Kidney (tissue), 14 donors: ENCODE results near the gene PADI4. TPM values are rescaled to one million over a fixed set of nuclear protein-coding genes. Genes with fewer than 3 reads are reported as not detected.

Experiments
- DNase-seq, 5 donors: peaks; one replicate each; pipeline ENCODE4 v3.0.0-alpha.2; 2013 to 2020
- FAIRE-seq: peaks from 2 replicates; lab custom pipeline; 2012; peaks lifted over from hg19 to GRCh38; lab: Jason Lieb, UNC
- H3K27ac ChIP-seq, 2 donors: one replicate each; pipeline ENCODE4 v1.7.0; 2013; ENCODE audit warnings: low read depth in 2 of 2, low read length in 2 of 2, inconsistent platforms in 1 of 2
- H3K27me3 ChIP-seq: one replicate; pipeline ENCODE4 v1.7.1; 2013; ENCODE audit warnings: low read length, inconsistent platforms; ENCODE audit not compliant: control insufficient read depth, insufficient read depth
- H3K36me3 ChIP-seq, 3 donors: one replicate each; pipeline versions ENCODE4 v1.7.0 to v1.7.1; 2013; ENCODE audit warnings: low read length in 3 of 3, control low read depth in 1 of 3, inconsistent platforms in 1 of 3; ENCODE audit not compliant: insufficient read depth in 3 of 3, control insufficient read depth in 2 of 3
- H3K4me1 ChIP-seq, 3 donors: one replicate each; pipeline versions ENCODE4 v1.7.0 to v1.7.1; 2013; ENCODE audit warnings: low read length in 3 of 3, inconsistent platforms in 1 of 3, low read depth in 1 of 3; ENCODE audit not compliant: control insufficient read depth in 2 of 3, insufficient read depth in 2 of 3
- H3K4me3 ChIP-seq, 3 donors: one replicate each; pipeline versions ENCODE4 v1.7.0 to v1.8.1; 2013; ENCODE audit warnings: low read length in 3 of 3, control low read depth in 1 of 3, inconsistent platforms in 1 of 3
- H3K9ac ChIP-seq, 3 donors: one replicate each; pipeline versions ENCODE4 v1.7.0 to v1.7.1; 2013; ENCODE audit warnings: low read length in 3 of 3, control low read depth in 1 of 3, inconsistent platforms in 1 of 3
- H3K9me3 ChIP-seq, 3 donors: one replicate each; pipeline versions ENCODE4 v1.7.0 to v1.7.1; 2013; ENCODE audit warnings: low read length in 3 of 3, control low read depth in 1 of 3, inconsistent platforms in 1 of 3; ENCODE audit not compliant: control insufficient read depth in 2 of 3, insufficient read depth in 1 of 3
- CTCF ChIP-seq: IDR thresholded peaks from 3 replicates; pipeline ENCODE4 v1.5.1; 2012; ENCODE audit warnings: mild to moderate bottlenecking, moderate library complexity, borderline replicate concordance; ENCODE audit not compliant: insufficient read depth; ENCODE audit errors: extremely low read depth
- intact Hi-C: fragments of 100-400 bp; cut with DNase I; formaldehyde crosslinking; loops from one replicate; pipeline ENCODE4 v1.11.1; 2022
- polyA plus RNA-seq: library from polyadenylated mRNA; stranded (reverse); fragments of 350-450 nt; fragmentation: Illumina TruSeq; extraction: RNeasy Lipid Tissue Mini Kit (QIAGEN cat#74804); gene quantifications from one replicate; pipeline ENCODE4 v1.2.3, GENCODE V29; 2014; ENCODE audit warnings: low read depth, low replicate concordance; ENCODE audit not compliant: insufficient read depth
- total RNA-seq: library from RNA; stranded (reverse); fragmentation: NEBNext Ultra II Directional; extraction: Animal tissue kit (Norgen Biotek cat#: 25700); gene quantifications from one replicate; pipeline ENCODE4 v1.2.1, GENCODE V29; 2021
- donor health status: control.
- donor health status: control.
- donor health status: control.
- donor health status: control.
- donor health status: control.
- donor health status: DM: yes; HTN: yes; CAD: no.
- donor health status: Normal renal cell carcinoma (clear cell type).

PADI4 gene
- total and polyA plus RNA-seq, 2 donors from 2014 or later = 0.35 TPM; not detected in 1

- Histone ChIP-seq H3K9me3 (peaks cover 0 to 3% (median 0%) of the 10 kb centered on the region in 3 donors), H3K27me3 (no peaks in the 10 kb centered on the region), H3K4me1 (no peaks in the 10 kb centered on the region), H3K4me3 (no peak overlapping the region), H3K27ac (no peak overlapping the region), H3K9ac (no peak overlapping the region), H3K36me3 (no peaks in the 10 kb centered on the region)
- no peak for TF ChIP-seq CTCF
- intact Hi-C loops = no loop called here
- no peak for FAIRE-seq
- DNase-seq = no peak
Observed at GRCh38 chr1:17260264-17260663, 47.7 kb upstream of the PADI4 start.

- Histone ChIP-seq H3K27me3 (no peaks in the 10 kb centered on the region), H3K9me3 (peaks cover 0 to 3% (median 0%) of the 10 kb centered on the region in 3 donors), H3K4me3 (no peak overlapping the region), H3K4me1 (no peaks in the 10 kb centered on the region), H3K36me3 (no peaks in the 10 kb centered on the region), H3K9ac (no peak overlapping the region), H3K27ac (no peak overlapping the region)
- TF ChIP-seq CTCF = no peak
- intact Hi-C loops = no loop called here
- DNase-seq (no peak), FAIRE-seq (no peak)
Observed at GRCh38 chr1:17260738-17261137, 47.3 kb upstream of the PADI4 start.

- no peaks in the 10 kb centered on the region for H3K4me1 ChIP-seq
- TF ChIP-seq CTCF = no peak
- H3K9me3 ChIP-seq = peaks cover 0 to 3% (median 0%) of the 10 kb centered on the region in 3 donors
- FAIRE-seq (no peak), DNase-seq (no peak)
- no peaks in the 10 kb centered on the region for H3K36me3 ChIP-seq
- no peak overlapping the region for H3K27ac ChIP-seq
- H3K9ac ChIP-seq = no peak overlapping the region
- H3K4me3 ChIP-seq = no peak overlapping the region
- no peaks in the 10 kb centered on the region for H3K27me3 ChIP-seq
- intact Hi-C loops = no loop called here
Observed at GRCh38 chr1:17263936-17264335, 44.1 kb upstream of the PADI4 start.

- TF ChIP-seq CTCF = no peak
Observed at GRCh38 chr1:17264470-17264869, 43.5 kb upstream of the PADI4 start.

More at GRCh38 chr1:17264470-17264869, 43.5 kb upstream of the PADI4 start:
- no peak overlapping the region for H3K4me3 ChIP-seq
- intact Hi-C loops = no loop called here
- DNase-seq (no peak), FAIRE-seq (no peak)
- no peak overlapping the region for H3K9ac ChIP-seq
- no peak overlapping the region for H3K27ac ChIP-seq
- H3K9me3 ChIP-seq = peaks cover 0 to 3% (median 0%) of the 10 kb centered on the region in 3 donors
- H3K27me3 ChIP-seq = no peaks in the 10 kb centered on the region
- no peaks in the 10 kb centered on the region for H3K4me1 ChIP-seq
- no peaks in the 10 kb centered on the region for H3K36me3 ChIP-seq
